Lung microvascular endothelial cell (primary cell): ENCODE results near the gene THOC2. TPM values are rescaled to one million over a fixed set of nuclear protein-coding genes. Genes with fewer than 3 reads are reported as not detected.
"Not testable (repeated sequence)": the region's sequence is repeated elsewhere in the genome, so short reads cannot be mapped to it uniquely, and the experiment has no call there.

Experiments
- DNase-seq, 2 donors: peaks; one replicate each; pipeline versions ENCODE4 v3.0.0 to v3.0.0-alpha.2; 2010; ENCODE audit warnings: low read depth in 2 of 2
- total RNA-seq: library from RNA; depleted of rRNA; stranded (reverse); fragments of >200 nt; gene quantifications from 2 replicates; pipeline ENCODE4 v1.2.1, GENCODE V29; 2014

Gene THOC2
- total RNA-seq, 1 donor from 2014 or later: 40.7 TPM

- DNase-seq: no peak
These were observed 144.1 kb downstream of the THOC2 start for GRCh38 chrX:123588723-123589122.

- no peak for DNase-seq
These were observed 151.3 kb downstream of the THOC2 start for GRCh38 chrX:123581586-123581985.

GRCh38 chrX:123580792-123581191, 152.1 kb downstream of the THOC2 start:
- DNase-seq: no peak

- DNase-seq: not testable (repeated sequence)
These were observed 158.8 kb downstream of the THOC2 start for GRCh38 chrX:123574027-123574426.

- no peak for DNase-seq
These were observed 162.8 kb downstream of the THOC2 start for GRCh38 chrX:123570011-123570590.

GRCh38 chrX:123563167-123563566, 169.7 kb downstream of the THOC2 start:
- no peak for DNase-seq

GRCh38 chrX:123562342-123563146, 170.3 kb downstream of the THOC2 start:
- DNase-seq: no peak

- no peak for DNase-seq
These were observed 171.2 kb downstream of the THOC2 start for GRCh38 chrX:123561439-123562215.

GRCh38 chrX:123550829-123551228, 182.0 kb downstream of the THOC2 start:
- no peak for DNase-seq

Other genes starting within 250 kb of the THOC2 start
- gene XIAP, start 127.0 kb upstream of the THOC2 start, total RNA-seq: 28.1 and 49.2 TPM in 2 replicates
- gene STAG2, start 228.7 kb upstream of the THOC2 start, total RNA-seq: 63.6 and 66.7 TPM in 2 replicates